B cell (primary cell): Measurements from ENCODE around the gene GIGYF1.

ENCODE experiments used
- EZH2 ChIP-seq: IDR thresholded peaks from 2 replicates; pipeline ENCODE4 v1.6.1; 2012; ENCODE audit warnings: borderline replicate concordance, low read depth, mild to moderate bottlenecking, moderate library complexity, low read length; ENCODE audit not compliant: insufficient read depth, poor library complexity, severe bottlenecking
- TF ChIP-seq, protein P1 (sequence below): fragments of 200-600 bp; IDR thresholded peaks from one replicate; pipeline ENCODE4 v1.8.0; 2022; ENCODE audit warnings: antibody characterized with exemption, mild to moderate bottlenecking

DNA sequence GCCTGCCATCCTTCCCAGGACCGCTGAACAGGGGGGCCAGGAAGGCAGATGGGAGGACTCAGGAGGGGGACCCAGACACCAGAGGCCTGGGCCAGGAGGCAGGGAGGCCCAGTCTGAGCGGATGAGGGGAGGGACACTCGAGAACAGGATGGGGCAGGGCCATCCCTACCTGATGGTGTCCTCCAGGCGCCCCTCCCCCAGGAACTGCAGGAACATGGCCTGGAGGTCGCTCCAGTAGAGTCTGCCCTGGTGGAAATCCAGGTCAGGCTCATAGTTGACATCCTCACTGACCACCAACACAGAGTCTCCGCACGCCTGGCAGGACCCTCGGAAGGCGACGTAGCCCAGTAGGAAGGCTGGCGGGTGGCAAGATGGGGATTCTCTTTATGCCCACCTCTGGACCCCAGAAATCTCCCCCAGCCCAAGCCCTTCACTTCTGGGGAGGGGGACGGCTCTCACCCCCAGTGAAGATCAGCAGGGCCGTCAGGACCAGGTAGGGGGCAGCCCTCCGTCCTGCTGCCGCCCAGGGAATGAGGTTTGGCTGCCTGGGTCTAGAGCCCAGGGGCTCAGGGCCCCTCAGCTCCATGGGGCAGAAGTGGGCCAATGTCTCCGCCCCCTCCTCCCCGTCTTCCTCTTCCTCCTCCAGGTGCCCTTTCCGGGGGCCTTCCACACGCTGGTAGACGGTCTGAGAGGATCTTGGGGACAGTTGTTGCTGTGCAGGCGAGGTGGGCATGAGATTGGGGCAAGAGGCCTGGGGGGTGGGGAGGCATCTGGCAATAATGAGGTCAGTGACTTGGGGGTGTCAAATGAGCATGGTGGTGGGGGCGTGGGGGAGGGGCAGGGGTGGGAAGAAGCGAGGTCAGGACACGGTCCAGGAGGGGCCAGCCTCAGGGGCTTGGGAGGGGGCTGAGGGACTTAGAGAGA is 53.3 kb downstream of the GIGYF1 start:
- TF ChIP-seq, protein P1, sequence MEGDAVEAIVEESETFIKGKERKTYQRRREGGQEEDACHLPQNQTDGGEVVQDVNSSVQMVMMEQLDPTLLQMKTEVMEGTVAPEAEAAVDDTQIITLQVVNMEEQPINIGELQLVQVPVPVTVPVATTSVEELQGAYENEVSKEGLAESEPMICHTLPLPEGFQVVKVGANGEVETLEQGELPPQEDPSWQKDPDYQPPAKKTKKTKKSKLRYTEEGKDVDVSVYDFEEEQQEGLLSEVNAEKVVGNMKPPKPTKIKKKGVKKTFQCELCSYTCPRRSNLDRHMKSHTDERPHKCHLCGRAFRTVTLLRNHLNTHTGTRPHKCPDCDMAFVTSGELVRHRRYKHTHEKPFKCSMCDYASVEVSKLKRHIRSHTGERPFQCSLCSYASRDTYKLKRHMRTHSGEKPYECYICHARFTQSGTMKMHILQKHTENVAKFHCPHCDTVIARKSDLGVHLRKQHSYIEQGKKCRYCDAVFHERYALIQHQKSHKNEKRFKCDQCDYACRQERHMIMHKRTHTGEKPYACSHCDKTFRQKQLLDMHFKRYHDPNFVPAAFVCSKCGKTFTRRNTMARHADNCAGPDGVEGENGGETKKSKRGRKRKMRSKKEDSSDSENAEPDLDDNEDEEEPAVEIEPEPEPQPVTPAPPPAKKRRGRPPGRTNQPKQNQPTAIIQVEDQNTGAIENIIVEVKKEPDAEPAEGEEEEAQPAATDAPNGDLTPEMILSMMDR = no peak
- TF ChIP-seq EZH2 = no peak
